A673 (cell line): Measurements from ENCODE around the gene PLP1. TPM values are rescaled to one million over a fixed set of nuclear protein-coding genes. Genes with fewer than 3 reads are reported as not detected.

ENCODE experiments used
- BruUV-seq: library from RNA; stranded (reverse); fragments of 400-500 nt; replicated peaks from 2 replicates; lab custom pipeline; 2021; lab: Mats Ljungman, UMichigan
- CTCF ChIA-PET: fragments of 300-600 bp; sonication (Branson Sonifier 250); formaldehyde crosslinking; loops from one replicate; lab custom pipeline; 2022; ENCODE audit warnings: antibody characterized with exemption; lab: Charles Lee
- POLR2A ChIA-PET: fragments of 300-600 bp; sonication (Branson Sonifier 250); formaldehyde crosslinking; loops from one replicate; lab custom pipeline; 2022; ENCODE audit warnings: antibody characterized with exemption; ENCODE audit not compliant: low non-redundant PET; lab: Charles Lee
- DNase-seq: peaks from one replicate; pipeline ENCODE4 v3.0.0-alpha.2; 2015; ENCODE audit warnings: low spot score
- H3K27ac ChIP-seq: fragments of 200-600 bp; sonication (generic); 2 replicates; pipeline ENCODE4 v1.5.1; 2016; ENCODE audit warnings: mixed run types, low read depth, mild to moderate bottlenecking, mixed read lengths, antibody characterized with exemption, low read length; ENCODE audit not compliant: poor library complexity, severe bottlenecking
- H3K27me3 ChIP-seq: fragments of 200-600 bp; sonication (generic); replicated peaks from 2 replicates; pipeline ENCODE4 v1.6.1; 2017; ENCODE audit warnings: mixed run types, low read depth, mild to moderate bottlenecking, mixed read lengths, antibody characterized with exemption, low read length; ENCODE audit not compliant: insufficient read depth, poor library complexity
- H3K36me3 ChIP-seq: fragments of 200-600 bp; sonication (generic); 2 replicates; pipeline ENCODE4 v1.6.1; 2016; ENCODE audit warnings: mixed run types, mild to moderate bottlenecking, mixed read lengths, antibody characterized with exemption, low read length; ENCODE audit not compliant: insufficient read depth, poor library complexity, severe bottlenecking
- H3K4me1 ChIP-seq: fragments of 200-600 bp; sonication (generic); 2 replicates; pipeline ENCODE4 v1.6.1; 2017; ENCODE audit warnings: mixed run types, mild to moderate bottlenecking, mixed read lengths, antibody characterized with exemption, low read length; ENCODE audit not compliant: insufficient read depth, poor library complexity, severe bottlenecking
- H3K4me3 ChIP-seq: fragments of 200-600 bp; sonication (generic); 2 replicates; pipeline ENCODE4 v1.5.1; 2016; ENCODE audit warnings: low read depth, mixed run types, mild to moderate bottlenecking, mixed read lengths, low read length; ENCODE audit not compliant: poor library complexity, severe bottlenecking
- H3K9me3 ChIP-seq: fragments of 200-600 bp; sonication (generic); 2 replicates; pipeline ENCODE4 v1.6.1; 2016; ENCODE audit warnings: mixed run types, low read depth, mild to moderate bottlenecking, mixed read lengths, antibody characterized with exemption, low read length; ENCODE audit not compliant: poor library complexity, severe bottlenecking
- CTCF ChIP-seq: fragments of 300-800, 200-600 bp; sonication (generic); conservative IDR thresholded peaks from 2 replicates; pipeline ENCODE4 v1.5.1; 2017; ENCODE audit warnings: low read depth, mild to moderate bottlenecking, antibody characterized with exemption, low read length, moderate library complexity, mixed read lengths
- EZH2 ChIP-seq: fragments of 200-600 bp; sonication (generic); IDR thresholded peaks from 2 replicates; pipeline ENCODE4 v1.6.1; 2017; ENCODE audit warnings: borderline replicate concordance, low read depth, mild to moderate bottlenecking, mixed read lengths, antibody characterized with exemption, low read length; ENCODE audit not compliant: poor library complexity, severe bottlenecking
- intact Hi-C: fragments of 100-400 bp; cut with micrococcal nuclease; formaldehyde crosslinking; loops from one replicate; pipeline ENCODE4 v1.10.0; 2022; ENCODE audit not compliant: unreplicated experiment
- total RNA-seq: library from RNA; stranded (reverse); gene quantifications from 2 replicates; pipeline ENCODE4 v1.2.3, GENCODE V29; 2021

Gene PLP1
- total RNA-seq, 1 experiment from 2014 or later = not detected

GRCh38 chrX:103791228-103791627 lies 14.6 kb downstream of the PLP1 start:
- DNase-seq = no peak
- Histone ChIP-seq H3K4me1 (no peaks in the 10 kb centered on the region), H3K27me3 (peaks cover 56% of the 10 kb centered on the region), H3K4me3 (no peak overlapping the region), H3K27ac (no peak overlapping the region), H3K36me3 (no peaks in the 10 kb centered on the region), H3K9me3 (no peaks in the 10 kb centered on the region)
- no TSS peak for BruUV-seq
- intact Hi-C loops = no loop called here
- ChIA-PET CTCF (no interaction called here), POLR2A (no interaction called here)
- TF ChIP-seq EZH2 = no peak
- TF ChIP-seq CTCF = no peak

GRCh38 chrX:103791826-103792485 lies 15.3 kb downstream of the PLP1 start:
- ChIA-PET CTCF (no interaction called here), POLR2A (no interaction called here)
- H3K36me3 ChIP-seq = no peaks in the 10 kb centered on the region
- BruUV-seq = no TSS peak
- no peak overlapping the region for H3K27ac ChIP-seq
- no peak for TF ChIP-seq CTCF
- TF ChIP-seq EZH2 = no peak
- H3K27me3 ChIP-seq = peaks cover 56% of the 10 kb centered on the region
- H3K9me3 ChIP-seq = no peaks in the 10 kb centered on the region
- H3K4me1 ChIP-seq = no peaks in the 10 kb centered on the region
- no peak for DNase-seq
- intact Hi-C loops = no loop called here
- H3K4me3 ChIP-seq = no peak overlapping the region

DNA sequence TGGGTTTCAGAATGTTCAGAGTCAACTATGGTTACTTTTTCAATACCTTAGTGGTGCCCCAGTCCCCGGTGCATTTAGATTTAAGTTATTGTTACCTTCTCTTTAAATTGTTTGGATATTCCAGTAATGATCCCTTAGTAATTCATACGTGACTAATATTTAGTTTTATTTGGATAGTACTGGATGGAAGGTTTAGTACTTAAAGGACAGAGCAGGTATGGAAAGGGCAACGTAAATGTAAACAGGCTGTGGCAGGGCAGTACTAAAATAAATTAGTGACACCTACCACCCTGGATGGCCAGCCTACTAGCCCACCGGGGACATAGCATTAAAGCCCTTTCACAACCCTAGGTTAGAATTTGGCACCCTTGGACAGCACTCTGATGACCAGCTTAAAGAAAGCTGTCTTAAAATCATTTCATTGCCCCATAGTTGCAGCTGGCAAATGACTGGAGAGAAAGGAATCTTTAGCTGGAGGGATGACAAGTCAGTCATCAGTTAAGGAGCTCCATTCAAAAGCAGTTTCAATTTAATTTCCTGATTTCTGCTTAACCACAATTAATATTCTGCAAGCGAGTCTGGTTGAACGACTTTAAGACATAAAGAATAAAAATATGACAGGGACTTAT lies 16.4 kb downstream of the PLP1 start:
- H3K9me3 ChIP-seq = no peaks in the 10 kb centered on the region
- ChIA-PET POLR2A (no interaction called here), CTCF (no interaction called here)
- BruUV-seq = no TSS peak
- no peaks in the 10 kb centered on the region for H3K4me1 ChIP-seq
- intact Hi-C loops = no loop called here
- H3K36me3 ChIP-seq = no peaks in the 10 kb centered on the region
- DNase-seq = no peak
- no peak overlapping the region for H3K4me3 ChIP-seq
- peaks cover 56% of the 10 kb centered on the region for H3K27me3 ChIP-seq
- H3K27ac ChIP-seq = no peak overlapping the region
- TF ChIP-seq EZH2 (no peak), CTCF (no peak)
